HepG2 (cell line): ENCODE results near the gene BET1L. TPM values are rescaled to one million over a fixed set of nuclear protein-coding genes. Genes with fewer than 3 reads are reported as not detected.
A peak's percentile ranks its signal among the peaks of the same experiment; 100 is the strongest.

ENCODE experiments used
- CHCHD3 ChIP-seq: sonication (generic); formaldehyde crosslinking; IDR thresholded peaks from 2 replicates; pipeline ENCODE4 v1.8.0; 2022; ENCODE audit warnings: mild to moderate bottlenecking, missing genetic modification reagents, moderate library complexity
- GATA4 ChIP-seq: sonication (generic); IDR thresholded peaks from 2 replicates; pipeline ENCODE4 v1.6.1; 2016; ENCODE audit warnings: antibody characterized with exemption, low read depth, borderline replicate concordance
- HES4 ChIP-seq: sonication (generic); formaldehyde crosslinking; IDR thresholded peaks from 2 replicates; pipeline ENCODE4 v1.9.0; 2021; ENCODE audit warnings: mild to moderate bottlenecking, missing genetic modification reagents, borderline replicate concordance
- MAF1 ChIP-seq: sonication (generic); formaldehyde crosslinking; IDR thresholded peaks from 2 replicates; pipeline ENCODE4 v1.5.0; 2020; ENCODE audit warnings: missing genetic modification reagents, borderline replicate concordance
- MTA1 ChIP-seq: sonication (generic); formaldehyde crosslinking; IDR thresholded peaks from 2 replicates; pipeline ENCODE4 v1.4.0; 2020; ENCODE audit warnings: missing genetic modification reagents, mild to moderate bottlenecking, borderline replicate concordance
- NR2C2 ChIP-seq: sonication (generic); formaldehyde crosslinking; IDR thresholded peaks from 2 replicates; pipeline ENCODE4 v1.4.0; 2020; ENCODE audit warnings: missing genetic modification reagents, mild to moderate bottlenecking, moderate library complexity, borderline replicate concordance
- PTBP1 ChIP-seq: fragments of 200-400 bp; formaldehyde crosslinking; IDR thresholded peaks from 2 replicates; pipeline ENCODE4 v1.6.1; 2018; ENCODE audit warnings: low read length, low read depth; ENCODE audit not compliant: poor library complexity, severe bottlenecking
- RBAK ChIP-seq: sonication (generic); formaldehyde crosslinking; IDR thresholded peaks from 2 replicates; pipeline ENCODE4 v1.5.1; 2020; ENCODE audit warnings: mild to moderate bottlenecking, missing genetic modification reagents
- SIN3A ChIP-seq: IDR thresholded peaks from 2 replicates; pipeline ENCODE4 v1.6.1; 2011; ENCODE audit warnings: low read depth, mild to moderate bottlenecking, control low read depth, low read length, borderline replicate concordance
- SRSF1 ChIP-seq: fragments of 200-400 bp; formaldehyde crosslinking; optimal IDR thresholded peaks from 2 replicates; pipeline ENCODE3; 2017; ENCODE audit warnings: mild to moderate bottlenecking, low read depth, low read length, moderate library complexity
- XRCC5 ChIP-seq: fragments of 200-400 bp; formaldehyde crosslinking; optimal IDR thresholded peaks from 2 replicates; pipeline ENCODE3; 2017; ENCODE audit warnings: mild to moderate bottlenecking, low read length
- ZMYM4 ChIP-seq: sonication (generic); formaldehyde crosslinking; IDR thresholded peaks from 2 replicates; pipeline ENCODE4 v1.8.1; 2023; ENCODE audit warnings: mild to moderate bottlenecking, missing genetic modification reagents
- ZNF230 ChIP-seq: sonication (generic); formaldehyde crosslinking; IDR thresholded peaks from 2 replicates; pipeline ENCODE4 v1.4.0; 2020; ENCODE audit warnings: mild to moderate bottlenecking, missing genetic modification reagents
- ZNF44 ChIP-seq: sonication (generic); formaldehyde crosslinking; IDR thresholded peaks from 2 replicates; pipeline ENCODE4 v1.5.1; 2020; ENCODE audit warnings: mild to moderate bottlenecking, missing genetic modification reagents
- ZNF607 ChIP-seq: sonication (generic); formaldehyde crosslinking; IDR thresholded peaks from 2 replicates; pipeline ENCODE4 v1.5.1; 2020; ENCODE audit warnings: missing genetic modification reagents, mild to moderate bottlenecking, borderline replicate concordance
- ZSCAN9 ChIP-seq: IDR thresholded peaks from 2 replicates; pipeline ENCODE4 v1.6.1; 2016; ENCODE audit warnings: borderline replicate concordance
- polyA plus RNA-seq, 8 experiments: library from polyadenylated mRNA; depleted of rRNA in 3 of 8; stranded (reverse) in 7 of 8; unstranded in 1 of 8; fragments of >200 nt; fragmentation: Illumina TruSeq in 4 of 8; extraction: Trizol in 4 of 8; gene quantifications; 2 replicates each; pipeline versions ENCODE4 v1.2.1 to v1.2.3, GENCODE V29; 2011 to 2016; ENCODE audit warnings: low read depth in 4 of 8, missing spikeins in 1 of 8, mixed read lengths in 1 of 8; ENCODE audit not compliant: insufficient read depth in 1 of 8
- total RNA-seq, 5 experiments: library from RNA; depleted of rRNA; stranded (reverse); fragments of >200 nt; fragmentation: Illumina TruSeq; extraction: Trizol; gene quantifications; 2 replicates each; pipeline ENCODE4 v1.2.3, GENCODE V29; 2016; ENCODE audit warnings: low read depth in 1 of 5
- TF ChIP-seq, protein P1 (sequence below): sonication (generic); formaldehyde crosslinking; IDR thresholded peaks from 2 replicates; pipeline ENCODE4 v1.5.1; 2020; ENCODE audit warnings: mild to moderate bottlenecking, moderate library complexity, missing genetic modification reagents
- TF ChIP-seq, protein P2 (sequence below): sonication (generic); formaldehyde crosslinking; IDR thresholded peaks from 2 replicates; pipeline ENCODE4 v1.8.0; 2022; ENCODE audit warnings: missing genetic modification reagents, mild to moderate bottlenecking, inconsistent platforms, borderline replicate concordance
- TF ChIP-seq, protein P3 (sequence below): sonication (generic); formaldehyde crosslinking; IDR thresholded peaks from 2 replicates; pipeline ENCODE4 v1.5.1; 2020; ENCODE audit warnings: missing genetic modification reagents, mild to moderate bottlenecking, borderline replicate concordance
- TF ChIP-seq, protein P4 (sequence below): sonication (generic); formaldehyde crosslinking; IDR thresholded peaks from 2 replicates; pipeline ENCODE4 v1.8.1; 2023; ENCODE audit warnings: mild to moderate bottlenecking, missing genetic modification reagents, borderline replicate concordance
- TF ChIP-seq, protein P5 (sequence below): sonication (generic); formaldehyde crosslinking; IDR thresholded peaks from 2 replicates; pipeline ENCODE4 v1.9.0; 2022; ENCODE audit warnings: low read depth, missing genetic modification reagents

Gene BET1L
- total and polyA plus RNA-seq, 2 of the 13 experiments (the other 11 are each of a cell fraction or from before 2014, with no cell fraction given) = 26.2 to 59.6 TPM

DNA sequence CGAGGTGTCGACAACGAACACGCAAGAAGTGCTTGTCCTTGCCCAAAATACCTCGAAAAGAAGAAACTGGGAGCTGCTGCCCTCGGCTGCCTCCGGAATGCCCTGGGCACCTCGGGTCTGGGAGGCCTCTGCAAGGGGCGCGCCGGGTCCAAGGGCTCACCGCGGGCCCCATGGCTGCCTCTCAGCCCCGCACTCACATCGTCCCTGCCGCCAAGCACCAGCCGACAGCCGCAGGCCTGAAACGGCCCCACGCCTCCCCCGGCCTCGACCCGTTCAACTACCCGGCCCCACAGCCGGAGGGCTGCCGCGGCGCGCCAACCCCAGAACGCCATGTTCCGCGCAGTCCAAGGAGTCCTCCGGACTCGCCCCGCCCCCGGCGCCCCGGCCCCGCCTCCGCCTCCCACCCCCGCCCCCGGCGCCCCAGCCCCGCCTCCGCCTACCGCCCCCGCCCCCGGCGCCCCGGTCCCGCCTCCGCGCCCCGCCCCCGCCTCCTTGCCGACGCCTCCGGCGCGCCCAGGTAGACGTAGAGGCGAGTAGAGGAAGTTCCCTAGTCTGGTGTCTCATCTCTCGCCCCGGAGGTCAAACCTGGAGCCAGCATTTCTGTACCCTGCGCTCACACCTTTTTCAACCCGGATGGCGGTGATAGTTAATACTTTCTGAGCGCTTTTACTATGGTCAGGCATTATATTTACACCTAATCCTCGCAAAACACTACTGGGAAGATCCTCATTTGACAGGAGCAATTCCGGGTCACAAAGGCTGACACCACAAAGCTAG is 29.0 kb upstream of the BET1L start, which contains the start of gene SIRT3 (continued):
- TF ChIP-seq, protein P1, sequence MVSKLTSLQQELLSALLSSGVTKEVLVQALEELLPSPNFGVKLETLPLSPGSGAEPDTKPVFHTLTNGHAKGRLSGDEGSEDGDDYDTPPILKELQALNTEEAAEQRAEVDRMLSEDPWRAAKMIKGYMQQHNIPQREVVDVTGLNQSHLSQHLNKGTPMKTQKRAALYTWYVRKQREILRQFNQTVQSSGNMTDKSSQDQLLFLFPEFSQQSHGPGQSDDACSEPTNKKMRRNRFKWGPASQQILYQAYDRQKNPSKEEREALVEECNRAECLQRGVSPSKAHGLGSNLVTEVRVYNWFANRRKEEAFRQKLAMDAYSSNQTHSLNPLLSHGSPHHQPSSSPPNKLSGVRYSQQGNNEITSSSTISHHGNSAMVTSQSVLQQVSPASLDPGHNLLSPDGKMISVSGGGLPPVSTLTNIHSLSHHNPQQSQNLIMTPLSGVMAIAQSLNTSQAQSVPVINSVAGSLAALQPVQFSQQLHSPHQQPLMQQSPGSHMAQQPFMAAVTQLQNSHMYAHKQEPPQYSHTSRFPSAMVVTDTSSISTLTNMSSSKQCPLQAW = no peak; the same call in 1 of the 2 replicates
- TF ChIP-seq CHCHD3 (0 out of 2 replicates have a peak, but pooled peaks have one; percentile 61), GATA4 (peak; percentile 10; the same call in 1 of the 2 replicates), ZSCAN9 (CRISPR knock-in tag) (no peak), SIN3A (peak; percentile 75; the same call in 1 of the 2 replicates), ZNF230 (CRISPR knock-in tag) (peak; percentile 77), MAF1 (CRISPR knock-in tag) (no peak), MTA1 (CRISPR knock-in tag) (peak; percentile 63; the same call in 1 of the 2 replicates), XRCC5 (peak; percentile 30), RBAK (CRISPR knock-in tag) (peak; percentile 38; the same call in 1 of the 2 replicates), PTBP1 (no peak), NR2C2 (CRISPR knock-in tag) (no peak), ZNF607 (CRISPR knock-in tag) (no peak; the same call in 1 of the 2 replicates), ZMYM4 (CRISPR knock-in tag) (0 out of 2 replicates have a peak, but pooled peaks have one; percentile 24), HES4 (CRISPR knock-in tag) (peak; percentile 94), SRSF1 (peak; percentile 85), ZNF44 (no peak)
- TF ChIP-seq, protein P2, sequence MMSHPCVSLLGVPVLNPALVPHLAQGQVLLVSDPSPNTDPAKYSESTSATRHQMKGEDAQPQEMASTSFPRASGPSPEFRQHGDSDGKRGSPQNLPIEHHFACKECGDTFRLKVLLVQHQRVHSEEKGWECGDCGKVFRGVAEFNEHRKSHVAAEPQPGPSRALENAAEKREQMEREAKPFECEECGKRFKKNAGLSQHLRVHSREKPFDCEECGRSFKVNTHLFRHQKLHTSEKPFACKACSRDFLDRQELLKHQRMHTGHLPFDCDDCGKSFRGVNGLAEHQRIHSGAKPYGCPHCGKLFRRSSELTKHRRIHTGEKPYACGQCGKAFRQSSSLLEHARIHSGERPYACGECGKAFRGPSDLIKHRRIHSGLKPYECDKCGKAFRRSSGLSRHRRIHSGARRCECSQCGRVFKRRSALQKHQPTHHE = peak; percentile 36; the same call in 1 of the 2 replicates
- TF ChIP-seq, protein P3, sequence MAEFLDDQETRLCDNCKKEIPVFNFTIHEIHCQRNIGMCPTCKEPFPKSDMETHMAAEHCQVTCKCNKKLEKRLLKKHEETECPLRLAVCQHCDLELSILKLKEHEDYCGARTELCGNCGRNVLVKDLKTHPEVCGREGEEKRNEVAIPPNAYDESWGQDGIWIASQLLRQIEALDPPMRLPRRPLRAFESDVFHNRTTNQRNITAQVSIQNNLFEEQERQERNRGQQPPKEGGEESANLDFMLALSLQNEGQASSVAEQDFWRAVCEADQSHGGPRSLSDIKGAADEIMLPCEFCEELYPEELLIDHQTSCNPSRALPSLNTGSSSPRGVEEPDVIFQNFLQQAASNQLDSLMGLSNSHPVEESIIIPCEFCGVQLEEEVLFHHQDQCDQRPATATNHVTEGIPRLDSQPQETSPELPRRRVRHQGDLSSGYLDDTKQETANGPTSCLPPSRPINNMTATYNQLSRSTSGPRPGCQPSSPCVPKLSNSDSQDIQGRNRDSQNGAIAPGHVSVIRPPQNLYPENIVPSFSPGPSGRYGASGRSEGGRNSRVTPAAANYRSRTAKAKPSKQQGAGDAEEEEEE = no peak
- TF ChIP-seq, protein P4, sequence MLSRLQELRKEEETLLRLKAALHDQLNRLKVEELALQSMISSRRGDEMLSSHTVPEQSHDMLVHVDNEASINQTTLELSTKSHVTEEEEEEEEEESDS (CRISPR knock-in tag) = no peak
- TF ChIP-seq, protein P5, sequence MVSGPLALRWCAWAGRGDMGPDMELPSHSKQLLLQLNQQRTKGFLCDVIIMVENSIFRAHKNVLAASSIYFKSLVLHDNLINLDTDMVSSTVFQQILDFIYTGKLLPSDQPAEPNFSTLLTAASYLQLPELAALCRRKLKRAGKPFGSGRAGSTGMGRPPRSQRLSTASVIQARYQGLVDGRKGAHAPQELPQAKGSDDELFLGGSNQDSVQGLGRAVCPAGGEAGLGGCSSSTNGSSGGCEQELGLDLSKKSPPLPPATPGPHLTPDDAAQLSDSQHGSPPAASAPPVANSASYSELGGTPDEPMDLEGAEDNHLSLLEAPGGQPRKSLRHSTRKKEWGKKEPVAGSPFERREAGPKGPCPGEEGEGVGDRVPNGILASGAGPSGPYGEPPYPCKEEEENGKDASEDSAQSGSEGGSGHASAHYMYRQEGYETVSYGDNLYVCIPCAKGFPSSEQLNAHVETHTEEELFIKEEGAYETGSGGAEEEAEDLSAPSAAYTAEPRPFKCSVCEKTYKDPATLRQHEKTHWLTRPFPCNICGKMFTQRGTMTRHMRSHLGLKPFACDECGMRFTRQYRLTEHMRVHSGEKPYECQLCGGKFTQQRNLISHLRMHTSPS (CRISPR knock-in tag) = peak; percentile 43; the same call in 1 of the 2 replicates
